GM19438 (cell line): ENCODE data around the gene MXD1.
"Not testable (repeated sequence)": the region's sequence is repeated elsewhere in the genome, so short reads cannot be mapped to it uniquely, and the experiment has no call there.

Experiments
- ATAC-seq: cut with Tn5 transposase; IDR thresholded peaks from one replicate; pipeline ENCODE4 v1.9.1; 2021; ENCODE audit warnings: low read depth; ENCODE audit not compliant: unreplicated experiment

MXD1 gene, protein sequence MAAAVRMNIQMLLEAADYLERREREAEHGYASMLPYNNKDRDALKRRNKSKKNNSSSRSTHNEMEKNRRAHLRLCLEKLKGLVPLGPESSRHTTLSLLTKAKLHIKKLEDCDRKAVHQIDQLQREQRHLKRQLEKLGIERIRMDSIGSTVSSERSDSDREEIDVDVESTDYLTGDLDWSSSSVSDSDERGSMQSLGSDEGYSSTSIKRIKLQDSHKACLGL

DNA sequence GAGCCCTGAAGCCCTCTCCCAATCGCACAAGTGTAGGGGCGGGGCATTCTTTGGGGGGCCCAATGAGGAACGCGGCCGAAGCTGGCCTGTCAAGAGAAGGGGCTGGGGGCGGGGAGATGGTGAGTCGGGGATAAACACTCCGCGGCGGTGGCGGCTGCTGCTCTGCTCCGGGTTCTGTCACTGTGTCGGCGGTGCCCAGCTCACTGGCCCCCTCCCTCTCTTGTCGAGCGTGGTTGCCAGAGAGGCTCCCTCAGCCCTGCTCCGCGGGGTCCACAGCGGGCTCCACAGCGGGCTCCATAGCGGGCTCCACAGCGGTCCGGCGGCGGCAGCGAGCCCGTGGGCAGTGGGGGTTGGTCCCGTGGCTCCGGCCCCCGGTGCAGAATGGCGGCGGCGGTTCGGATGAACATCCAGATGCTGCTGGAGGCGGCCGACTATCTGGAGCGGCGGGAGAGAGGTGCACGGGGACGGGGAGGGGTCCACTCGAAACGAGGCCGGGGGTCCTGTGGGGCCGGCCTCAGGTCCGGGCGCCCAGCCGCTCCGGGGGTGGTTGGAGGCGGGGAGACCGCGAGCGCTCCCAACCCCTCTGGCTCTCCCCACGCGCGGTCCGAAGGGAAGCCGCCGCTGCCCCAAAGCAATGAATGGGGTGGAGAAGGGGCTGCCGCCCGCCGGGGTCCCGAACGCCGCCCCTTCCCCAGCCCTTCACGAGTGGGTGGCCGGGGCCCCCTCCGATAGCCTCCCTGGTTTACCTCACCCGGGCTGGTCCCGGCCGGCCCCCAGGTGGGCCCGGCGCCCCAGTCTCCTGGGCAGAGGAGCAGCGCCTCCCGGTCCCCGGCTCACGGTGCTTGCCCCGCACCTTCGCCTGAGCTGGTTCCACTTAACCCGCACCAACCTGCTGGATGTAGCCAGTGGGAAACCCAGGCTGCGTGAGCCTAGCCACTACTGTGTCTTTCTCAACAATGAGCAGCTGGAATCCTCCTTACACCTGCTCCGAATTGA lies at the start of gene MXD1:
TSS of gene MXD1 (plus strand) at position 160 of the 996 bp plus-strand sequence. CDS start at position 382, 222 bp downstream.
- ATAC-seq, result peak; percentile 86

DNA sequence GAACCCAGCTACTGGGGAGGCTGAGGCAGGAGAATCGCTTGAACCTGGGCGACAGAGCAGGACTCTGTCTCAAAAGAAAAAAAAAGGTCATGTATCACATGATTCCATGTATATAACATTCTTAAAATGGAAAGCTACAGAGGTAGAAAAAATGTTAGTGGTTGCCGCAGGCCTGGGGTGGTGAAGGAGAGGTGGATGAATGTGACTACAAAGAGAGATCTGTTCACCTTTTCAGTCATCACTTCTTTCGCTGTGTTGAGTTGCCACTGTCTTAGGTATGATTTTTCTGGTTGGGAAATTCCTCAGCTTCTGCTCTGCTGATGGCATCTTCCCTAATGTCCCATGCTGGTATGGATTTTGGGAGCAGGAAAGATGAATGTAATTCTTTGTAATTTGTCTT lies 26.5 kb upstream of the MXD1 start:
- ATAC-seq, result no peak

DNA sequence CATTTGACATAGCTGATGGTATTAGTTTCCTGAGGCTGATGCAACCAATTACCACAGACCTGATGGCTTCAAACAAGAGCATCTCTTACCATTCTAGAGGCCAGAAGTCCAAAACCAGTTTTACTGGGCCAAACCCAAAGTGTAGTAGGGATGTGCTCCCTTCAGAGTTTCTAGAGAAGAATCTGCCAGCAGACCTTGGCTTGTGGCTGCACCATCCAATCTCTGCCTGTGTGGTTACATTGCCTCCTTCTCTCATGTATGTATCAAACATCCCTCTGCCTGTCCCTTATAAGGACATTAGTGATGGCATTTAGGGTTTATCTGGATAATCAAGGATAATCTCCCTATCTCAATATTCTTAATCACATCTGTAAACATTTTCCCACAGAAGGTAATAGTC lies 25.6 kb upstream of the MXD1 start:
- ATAC-seq, result no peak

DNA sequence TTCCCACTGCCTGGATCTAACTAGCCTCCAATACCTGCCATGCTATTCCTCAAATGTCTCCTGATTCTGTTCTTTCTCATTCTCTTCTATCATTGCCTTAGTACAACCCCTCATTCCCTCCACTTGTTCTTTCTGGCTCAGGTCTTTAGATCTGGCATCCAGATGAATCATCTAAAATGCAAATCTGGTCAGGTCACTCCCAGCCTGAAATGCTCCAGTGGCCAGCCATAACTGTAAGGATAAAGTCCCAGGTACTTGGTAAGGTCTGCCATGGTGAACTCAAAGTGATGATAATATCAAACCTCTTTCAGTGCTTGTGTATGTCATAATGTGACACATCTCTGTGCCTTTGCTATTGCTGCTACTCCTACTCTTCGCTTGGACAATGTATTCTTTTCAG lies 24.0 kb upstream of the MXD1 start:
- no peak for ATAC-seq

DNA sequence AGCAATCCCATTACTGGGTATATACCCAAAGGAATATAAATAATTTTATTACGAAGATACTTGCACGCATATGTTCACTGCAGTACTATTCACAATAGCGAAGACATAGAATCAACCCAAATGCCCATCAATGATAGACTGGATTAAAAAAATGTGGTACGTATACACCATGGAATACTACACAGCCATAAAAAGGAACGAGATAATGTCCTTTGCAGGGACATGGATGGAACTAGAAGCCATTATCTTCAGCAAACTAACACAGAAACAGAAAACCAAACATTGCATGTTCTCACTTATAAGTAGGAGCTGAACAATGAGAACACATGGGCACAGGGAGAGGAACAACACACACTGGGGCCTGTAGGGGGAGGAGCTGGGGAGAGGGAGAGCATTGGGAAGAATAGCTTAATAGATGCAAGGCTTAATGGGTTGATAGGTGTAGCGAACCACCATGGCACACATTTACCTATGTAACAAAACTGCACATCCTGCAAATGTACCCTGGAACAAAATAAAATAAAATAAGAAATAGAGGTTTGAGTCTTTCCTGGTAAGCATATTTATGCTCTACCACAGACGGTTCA lies 22.0 kb upstream of the MXD1 start:
- ATAC-seq, result not testable (repeated sequence)

DNA sequence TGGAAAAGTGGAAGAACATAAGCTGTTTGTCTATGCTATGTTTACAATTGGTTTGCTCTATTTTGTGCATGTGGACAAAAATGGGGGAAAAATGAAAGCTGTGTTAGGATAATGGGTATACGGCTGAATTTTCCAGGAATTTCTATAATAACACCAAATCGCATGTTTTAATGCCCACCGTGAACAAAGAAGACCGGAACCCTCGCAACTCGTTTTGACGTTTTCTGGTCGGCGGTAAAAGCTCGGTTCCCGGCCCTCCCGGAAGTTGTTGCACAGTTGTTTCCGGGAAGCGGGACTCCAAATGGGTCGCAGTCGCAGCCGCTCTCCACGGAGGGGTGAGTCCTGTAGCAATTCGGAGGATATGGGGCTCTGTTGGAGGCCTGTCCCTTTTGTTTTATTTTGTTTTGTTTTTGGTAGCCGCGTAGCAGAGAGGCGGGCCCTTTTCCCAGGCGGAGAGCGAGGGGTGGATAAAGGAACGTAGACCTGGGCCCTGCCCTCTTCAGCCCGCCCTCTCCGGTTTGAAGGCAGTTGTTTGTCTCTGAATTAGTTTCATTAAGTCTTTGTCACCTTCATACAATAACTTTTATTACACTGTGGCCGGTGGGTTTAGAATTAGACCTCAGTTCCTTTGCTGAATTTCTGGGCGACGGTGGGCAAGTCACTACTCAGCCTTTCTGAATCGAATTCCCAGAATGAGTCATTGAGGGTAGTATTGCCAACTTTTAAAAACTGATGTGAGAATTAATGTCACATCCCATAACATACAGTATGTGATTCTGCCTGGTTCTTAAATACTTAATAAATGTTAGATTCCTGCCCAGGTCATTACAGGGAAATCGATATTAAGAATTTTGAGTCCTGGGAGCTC lies 21.0 kb upstream of the MXD1 start, which contains the start of gene SNRNP27:
TSS of gene SNRNP27 (plus strand) at position 273 of the 868 bp plus-strand sequence. CDS start at position 302, 29 bp downstream.
- ATAC-seq, result no peak

DNA sequence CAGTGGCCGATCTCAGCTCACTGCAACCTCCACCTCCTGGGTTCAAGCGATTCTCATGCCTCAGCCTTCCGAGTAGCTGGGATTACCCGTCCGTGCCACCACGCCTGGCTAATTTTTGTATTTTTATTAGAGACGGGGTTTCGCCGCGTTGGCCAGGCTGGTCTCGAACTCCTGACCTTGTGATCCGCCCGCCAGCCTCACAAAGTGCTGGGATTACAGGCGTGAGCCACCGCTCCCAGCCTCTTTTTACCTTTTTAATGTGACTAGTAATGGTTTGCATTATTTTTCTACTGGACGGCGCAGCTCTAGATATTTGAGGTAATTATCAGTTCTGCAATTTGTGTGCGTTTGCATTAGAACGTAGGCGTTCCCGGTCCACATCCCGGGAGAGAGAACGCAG lies 20.2 kb upstream of the MXD1 start:
- not testable (repeated sequence) for ATAC-seq

DNA sequence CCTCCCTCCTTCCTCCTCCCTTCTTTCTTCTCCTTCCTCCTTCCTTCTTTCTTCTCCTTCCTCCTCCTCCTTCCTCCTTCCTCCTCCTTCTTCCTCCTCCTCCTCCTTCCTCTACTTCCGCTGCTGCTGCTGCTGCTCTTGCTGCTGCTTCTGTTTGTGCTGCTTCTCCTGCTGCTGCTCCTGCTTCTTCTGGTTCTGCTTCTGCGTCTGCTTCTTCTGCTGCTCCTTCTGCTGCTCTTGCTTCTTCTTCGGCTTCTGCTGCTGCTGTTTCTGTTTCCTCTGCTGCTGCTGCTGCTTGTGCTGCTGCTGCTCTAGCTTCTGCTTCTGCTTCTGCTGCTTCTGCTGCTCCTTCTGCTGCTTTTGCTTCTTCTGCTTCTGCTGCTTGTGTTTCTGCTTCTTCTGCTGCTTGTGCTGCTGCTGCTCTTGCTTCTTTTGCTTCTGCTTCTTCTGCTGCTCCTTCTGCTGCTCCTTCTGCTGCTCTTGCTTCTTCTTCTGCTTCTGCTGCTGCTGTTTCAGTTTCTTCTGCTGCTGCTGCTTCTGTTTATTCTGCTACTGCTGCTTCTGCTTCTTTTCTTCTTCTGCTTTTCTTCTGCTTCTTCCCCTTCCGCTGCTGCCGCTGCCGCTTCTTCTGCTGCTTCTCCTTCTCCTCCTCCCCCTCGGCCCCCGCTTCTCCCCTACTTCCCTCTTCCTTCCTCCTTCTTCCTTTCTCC lies 12.5 kb upstream of the MXD1 start:
- no peak for ATAC-seq

DNA sequence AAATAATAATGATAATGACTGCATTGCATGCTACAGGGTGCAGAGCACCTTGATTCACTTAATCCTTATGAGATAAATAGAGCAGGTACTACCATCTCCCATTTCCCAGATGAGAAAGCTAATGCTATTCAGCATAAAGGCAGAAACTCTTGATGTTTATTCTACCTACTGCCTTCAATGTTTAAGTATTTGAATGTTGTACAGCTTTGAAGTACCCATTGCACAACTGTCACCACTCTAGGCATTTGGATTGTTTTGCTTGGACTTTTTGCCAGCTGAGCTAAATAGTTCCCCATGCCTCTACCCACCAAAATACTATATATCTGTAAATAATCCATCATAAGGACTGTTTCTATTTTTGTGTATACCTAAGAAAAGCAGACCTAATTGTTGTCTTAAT lies 7.7 kb upstream of the MXD1 start:
- no peak for ATAC-seq

DNA sequence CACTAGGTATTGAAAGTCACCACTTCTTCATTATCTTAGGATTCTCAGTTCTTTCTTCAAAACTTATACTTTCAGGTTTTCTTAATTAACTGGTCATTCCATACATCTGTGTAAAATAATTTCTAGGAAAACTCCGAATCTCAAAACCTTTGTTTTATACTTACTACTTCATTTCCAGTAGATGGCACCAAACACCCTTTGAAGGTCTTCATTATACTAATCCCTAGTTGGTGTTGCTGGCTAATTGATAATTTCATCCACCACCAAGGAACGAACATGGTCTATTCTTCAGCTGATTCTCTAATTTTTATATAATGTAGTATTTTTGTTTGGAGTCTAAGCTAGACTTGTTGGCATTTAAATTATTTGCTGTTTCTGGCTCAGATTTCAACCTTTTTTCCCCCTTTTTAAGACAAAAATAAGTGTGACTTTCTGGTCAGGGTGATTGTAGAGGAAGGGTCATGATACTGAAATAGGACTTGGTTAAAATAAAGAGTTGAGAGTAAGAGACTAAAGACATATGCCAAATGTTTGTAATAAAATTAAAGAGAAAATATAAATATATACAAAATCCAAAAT lies 2.8 kb upstream of the MXD1 start:
- no peak for ATAC-seq

DNA sequence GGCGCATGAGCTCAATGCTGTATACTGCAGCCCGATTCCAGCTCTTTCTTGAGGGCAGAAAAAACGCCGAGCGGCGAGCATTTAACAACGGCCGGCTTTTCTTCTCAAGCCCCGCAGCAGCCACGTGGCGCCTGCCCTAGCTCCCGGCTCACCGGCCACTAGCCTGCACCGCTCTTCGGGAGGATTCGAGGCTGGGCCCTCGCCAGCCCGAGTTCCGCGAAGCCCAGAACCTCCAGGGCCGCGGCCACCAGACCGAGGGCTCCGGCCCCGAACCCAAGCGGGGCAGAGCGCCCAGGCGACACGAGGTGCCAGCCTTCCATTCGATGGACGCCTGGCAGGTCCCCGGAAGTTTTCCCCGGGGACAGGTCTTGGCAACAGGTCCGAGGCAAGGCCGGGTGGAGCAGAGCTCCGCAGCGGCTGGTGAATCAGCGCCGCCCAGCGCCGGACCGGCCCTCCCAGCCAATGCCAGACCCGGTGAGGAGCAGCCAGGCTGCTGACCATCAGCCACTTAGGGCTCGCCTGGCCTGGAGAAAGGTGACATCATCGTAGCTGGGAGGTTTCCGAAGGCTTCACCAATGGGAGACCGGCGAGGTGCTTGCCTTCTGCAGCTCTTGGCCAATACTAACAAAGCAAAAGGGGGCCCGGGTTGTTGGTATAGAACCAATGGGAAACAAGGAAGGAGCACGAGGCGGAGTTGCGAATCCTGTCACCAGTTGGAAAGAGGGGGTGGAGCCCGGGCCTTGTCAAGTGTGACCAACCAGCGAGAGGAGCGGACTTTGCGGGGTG lies 552 bp upstream of the MXD1 start:
- ATAC-seq, result peak; percentile 92

DNA sequence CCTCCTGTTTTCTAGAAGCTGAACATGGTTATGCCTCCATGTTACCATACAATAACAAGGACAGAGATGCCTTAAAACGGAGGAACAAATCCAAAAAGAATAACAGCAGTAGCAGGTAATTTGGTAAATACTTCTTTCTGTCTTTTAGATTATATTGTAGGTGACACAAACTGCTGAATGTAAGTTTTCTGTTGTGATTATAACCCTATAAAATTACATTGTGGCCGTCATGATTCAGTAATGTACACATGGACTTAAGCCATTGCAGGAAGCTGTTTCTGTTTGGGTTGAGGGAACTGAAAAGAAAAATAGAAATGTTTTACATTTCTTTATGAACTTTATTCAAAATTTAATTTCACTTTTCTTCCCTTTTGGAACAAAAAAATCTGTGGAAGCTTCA lies 1.2 kb downstream of the MXD1 start:
- no peak for ATAC-seq

DNA sequence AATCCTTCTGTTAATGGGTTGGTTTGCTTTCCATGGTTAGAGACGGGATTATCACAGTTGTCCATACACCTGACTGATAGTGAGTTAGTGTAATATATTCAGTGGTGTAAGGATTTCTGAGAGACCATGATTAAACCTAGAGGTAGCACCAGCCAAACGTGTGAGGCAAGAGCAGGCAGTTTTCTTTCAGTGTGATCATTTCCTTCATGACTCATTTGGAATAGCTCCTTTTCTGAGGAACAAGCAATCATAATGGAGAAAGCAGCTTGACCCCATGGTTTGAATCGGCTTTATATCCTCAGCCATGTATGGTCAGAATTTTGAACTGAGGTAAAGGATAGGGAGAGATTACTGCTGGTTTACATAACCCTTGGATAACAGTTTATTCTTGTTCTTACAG lies 2.9 kb downstream of the MXD1 start:
- ATAC-seq, result no peak

DNA sequence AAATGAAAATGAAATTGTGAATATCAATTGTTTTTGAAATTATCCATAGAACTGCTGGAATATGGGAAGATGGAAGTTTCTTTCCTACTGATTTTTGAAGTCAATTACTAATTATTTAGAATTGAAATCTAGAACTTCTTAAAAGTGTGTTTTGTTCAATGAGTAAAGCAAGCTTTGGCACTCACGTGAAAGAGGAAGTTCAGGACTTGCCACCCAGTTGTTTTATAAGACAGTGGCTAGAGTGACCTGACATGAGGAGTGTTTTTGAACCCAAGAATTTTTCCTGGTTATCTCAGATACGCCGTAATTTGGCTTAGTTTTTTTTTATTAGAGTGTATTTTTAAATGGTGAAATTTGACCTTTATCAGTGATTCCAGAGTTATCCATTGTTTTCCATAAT lies 3.5 kb downstream of the MXD1 start:
- no peak for ATAC-seq

DNA sequence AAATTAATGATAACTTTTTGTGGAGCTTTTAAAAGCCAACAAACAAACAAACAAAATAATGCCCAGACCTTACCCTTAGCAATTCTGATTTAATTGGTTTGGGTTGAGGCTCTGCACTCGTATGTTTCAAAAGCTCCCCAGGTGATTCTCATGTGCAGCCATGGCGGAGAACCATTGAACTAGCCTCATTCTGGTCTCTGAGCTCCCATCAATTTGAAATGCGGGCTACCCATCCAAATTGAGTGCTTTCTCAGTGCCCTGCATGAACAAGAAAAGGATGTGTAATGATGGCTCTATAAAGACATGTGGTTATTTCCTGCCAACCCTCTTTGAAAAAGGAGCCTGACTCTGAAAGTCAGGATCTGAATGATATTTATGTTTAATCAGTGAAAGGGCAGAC lies 8.2 kb downstream of the MXD1 start:
- no peak for ATAC-seq

DNA sequence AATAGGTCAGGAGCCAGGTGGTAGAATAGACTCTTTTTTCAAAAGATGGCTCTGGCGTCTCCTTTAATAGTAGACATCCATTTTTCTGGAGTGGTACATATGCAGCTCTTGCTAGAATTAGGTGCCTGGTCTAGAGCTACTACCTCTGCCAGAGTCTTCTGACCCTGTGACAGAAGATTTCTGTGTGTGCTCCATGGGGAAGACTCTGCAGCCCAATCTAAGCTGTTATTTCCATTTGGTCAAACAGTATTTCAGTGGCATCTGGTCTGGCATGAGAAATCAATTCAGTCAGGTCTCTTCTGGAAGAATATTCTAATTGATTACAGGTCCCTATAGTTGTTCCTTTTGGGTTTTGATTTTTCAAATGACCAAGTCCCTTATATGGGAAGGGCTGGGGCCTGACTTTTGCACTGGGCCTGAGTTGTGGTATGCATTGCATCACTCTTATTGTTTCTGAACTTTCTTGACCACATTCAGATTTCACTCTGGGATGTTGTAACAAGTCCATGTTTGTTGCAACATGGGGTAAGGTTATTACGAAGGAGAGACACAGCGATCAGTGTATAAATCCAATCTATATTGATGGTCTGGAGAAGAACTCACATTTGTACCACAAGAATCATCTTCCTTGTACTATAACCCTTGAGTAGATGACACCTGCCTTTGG lies 12.1 kb downstream of the MXD1 start:
- ATAC-seq, result no peak

DNA sequence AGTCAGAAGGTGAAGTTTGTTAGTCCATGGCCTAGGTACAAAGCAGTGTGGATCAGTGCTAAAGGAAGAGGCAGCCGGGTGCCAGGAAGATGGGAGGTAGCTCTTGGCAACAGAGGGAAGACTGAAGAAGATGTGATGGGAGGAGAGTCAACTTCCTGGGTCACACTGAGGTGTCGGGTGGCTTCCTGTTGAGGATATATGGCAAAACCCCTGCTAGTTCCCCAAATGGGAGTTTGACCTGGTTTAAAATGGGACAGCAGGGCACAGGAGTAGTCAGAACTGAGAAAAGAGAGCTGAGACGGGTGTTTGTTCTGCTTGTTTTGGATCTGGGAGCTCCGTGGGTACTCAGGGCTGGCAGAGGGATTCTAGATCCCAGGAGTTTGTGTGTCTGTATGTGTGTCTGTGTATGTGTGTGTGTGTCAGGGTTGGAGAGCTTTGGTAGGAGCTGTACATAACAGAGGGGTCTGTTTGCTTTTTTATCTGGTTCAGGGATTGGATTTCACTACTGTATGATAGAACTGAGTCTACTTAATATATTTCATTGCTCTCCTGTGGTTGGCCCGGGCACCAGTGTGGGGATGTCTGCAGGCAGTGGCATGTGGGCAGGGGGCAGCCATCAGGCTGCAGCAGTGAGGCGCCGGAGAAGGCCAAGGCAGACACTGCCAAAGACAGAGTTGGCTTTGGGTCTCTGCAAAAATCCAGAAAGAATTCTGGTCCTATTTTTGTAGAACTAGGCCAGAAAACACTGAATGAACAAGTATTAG lies 17.1 kb downstream of the MXD1 start:
- no peak for ATAC-seq

DNA sequence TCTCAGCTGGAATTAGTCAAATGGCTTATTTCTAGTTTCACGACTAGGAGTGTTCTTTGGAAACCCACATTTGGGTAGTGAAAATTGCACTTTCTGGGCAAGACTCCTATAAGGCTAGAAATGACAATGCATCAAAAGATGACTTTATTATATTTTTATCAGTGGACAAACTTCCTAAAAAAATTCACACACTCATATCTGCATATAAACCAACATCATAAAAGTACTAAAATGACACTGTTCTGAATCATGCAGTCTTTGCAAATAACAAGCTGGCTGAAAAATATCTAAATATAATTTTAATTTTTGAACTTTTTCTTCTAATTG lies 17.6 kb downstream of the MXD1 start:
- ATAC-seq, result no peak
